ENCODE measurements around the gene PER2.
"Not testable (repeated sequence)": the region's sequence is repeated elsewhere in the genome, so short reads cannot be mapped to it uniquely, and the experiment has no call there.

PER2 gene, protein sequence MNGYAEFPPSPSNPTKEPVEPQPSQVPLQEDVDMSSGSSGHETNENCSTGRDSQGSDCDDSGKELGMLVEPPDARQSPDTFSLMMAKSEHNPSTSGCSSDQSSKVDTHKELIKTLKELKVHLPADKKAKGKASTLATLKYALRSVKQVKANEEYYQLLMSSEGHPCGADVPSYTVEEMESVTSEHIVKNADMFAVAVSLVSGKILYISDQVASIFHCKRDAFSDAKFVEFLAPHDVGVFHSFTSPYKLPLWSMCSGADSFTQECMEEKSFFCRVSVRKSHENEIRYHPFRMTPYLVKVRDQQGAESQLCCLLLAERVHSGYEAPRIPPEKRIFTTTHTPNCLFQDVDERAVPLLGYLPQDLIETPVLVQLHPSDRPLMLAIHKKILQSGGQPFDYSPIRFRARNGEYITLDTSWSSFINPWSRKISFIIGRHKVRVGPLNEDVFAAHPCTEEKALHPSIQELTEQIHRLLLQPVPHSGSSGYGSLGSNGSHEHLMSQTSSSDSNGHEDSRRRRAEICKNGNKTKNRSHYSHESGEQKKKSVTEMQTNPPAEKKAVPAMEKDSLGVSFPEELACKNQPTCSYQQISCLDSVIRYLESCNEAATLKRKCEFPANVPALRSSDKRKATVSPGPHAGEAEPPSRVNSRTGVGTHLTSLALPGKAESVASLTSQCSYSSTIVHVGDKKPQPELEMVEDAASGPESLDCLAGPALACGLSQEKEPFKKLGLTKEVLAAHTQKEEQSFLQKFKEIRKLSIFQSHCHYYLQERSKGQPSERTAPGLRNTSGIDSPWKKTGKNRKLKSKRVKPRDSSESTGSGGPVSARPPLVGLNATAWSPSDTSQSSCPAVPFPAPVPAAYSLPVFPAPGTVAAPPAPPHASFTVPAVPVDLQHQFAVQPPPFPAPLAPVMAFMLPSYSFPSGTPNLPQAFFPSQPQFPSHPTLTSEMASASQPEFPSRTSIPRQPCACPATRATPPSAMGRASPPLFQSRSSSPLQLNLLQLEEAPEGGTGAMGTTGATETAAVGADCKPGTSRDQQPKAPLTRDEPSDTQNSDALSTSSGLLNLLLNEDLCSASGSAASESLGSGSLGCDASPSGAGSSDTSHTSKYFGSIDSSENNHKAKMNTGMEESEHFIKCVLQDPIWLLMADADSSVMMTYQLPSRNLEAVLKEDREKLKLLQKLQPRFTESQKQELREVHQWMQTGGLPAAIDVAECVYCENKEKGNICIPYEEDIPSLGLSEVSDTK (N-terminal part only)

GRCh38 chr2:238287737-238288649, at the start of gene PER2:
PER2 (minus strand) TSS chr2:238288610; CDS start chr2:238277936, 10,674 bp downstream.
- peak in 1 of 2 donors; percentile 19 for DNase-seq (ENCODE audit: low read depth in 1 of 2, low spot score in 1 of 2)

DNA sequence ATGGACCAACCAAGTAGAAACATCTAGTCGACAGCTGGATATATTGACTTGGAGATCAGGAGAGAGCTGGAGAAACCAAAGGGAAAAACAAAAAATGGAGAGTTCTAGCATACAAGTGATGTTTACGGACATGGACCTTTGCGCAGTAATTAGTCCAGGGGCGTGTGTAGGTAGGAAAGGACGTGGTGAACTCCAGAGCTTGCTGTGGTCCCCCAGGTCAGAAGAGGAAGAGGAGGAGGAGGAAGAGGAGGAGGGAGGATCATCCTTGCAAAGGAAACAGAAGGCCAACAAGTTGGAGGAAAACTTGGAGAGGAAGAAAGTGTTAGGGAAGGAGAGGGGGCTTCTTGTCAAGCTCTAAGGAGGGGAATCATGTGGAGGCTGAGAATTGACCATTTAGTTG, 49.4 kb upstream of the PER2 start:
- DNase-seq (ENCODE audit: low read depth in 1 of 2, low spot score in 1 of 2): no peak

DNA sequence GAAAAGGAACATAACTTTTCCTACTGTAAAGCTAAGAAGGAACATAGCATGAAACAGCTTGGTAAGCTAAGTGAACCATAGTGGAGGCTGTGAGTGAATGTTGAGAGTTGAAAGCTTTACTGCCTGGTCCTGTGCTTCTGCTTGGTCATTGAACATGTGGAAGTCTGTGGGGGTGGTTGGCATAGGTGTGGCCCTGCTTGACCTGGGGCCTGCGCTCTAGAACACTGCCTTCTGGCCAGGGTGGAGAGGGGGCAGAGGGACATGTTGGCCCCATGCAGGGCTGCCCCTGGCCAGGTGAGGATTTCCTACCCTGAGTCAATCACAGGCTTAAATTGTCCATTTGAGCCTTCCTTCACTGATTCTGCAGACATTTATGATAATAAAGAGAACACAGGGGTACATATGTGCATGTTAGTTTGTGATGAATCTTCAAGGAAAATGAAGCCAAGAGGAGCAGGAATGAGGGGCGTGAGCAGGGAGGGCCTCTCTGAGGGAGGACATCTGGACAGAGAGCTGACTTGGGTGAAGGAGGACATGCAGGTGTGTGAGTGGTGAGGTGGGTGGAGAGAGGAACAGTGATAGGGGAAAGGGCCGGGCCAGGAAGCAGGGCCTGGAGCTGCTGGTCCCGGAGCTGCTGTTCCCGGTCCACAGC, 48.5 kb upstream of the PER2 start:
- DNase-seq (ENCODE audit: low read depth in 1 of 2, low spot score in 1 of 2): no peak

DNA sequence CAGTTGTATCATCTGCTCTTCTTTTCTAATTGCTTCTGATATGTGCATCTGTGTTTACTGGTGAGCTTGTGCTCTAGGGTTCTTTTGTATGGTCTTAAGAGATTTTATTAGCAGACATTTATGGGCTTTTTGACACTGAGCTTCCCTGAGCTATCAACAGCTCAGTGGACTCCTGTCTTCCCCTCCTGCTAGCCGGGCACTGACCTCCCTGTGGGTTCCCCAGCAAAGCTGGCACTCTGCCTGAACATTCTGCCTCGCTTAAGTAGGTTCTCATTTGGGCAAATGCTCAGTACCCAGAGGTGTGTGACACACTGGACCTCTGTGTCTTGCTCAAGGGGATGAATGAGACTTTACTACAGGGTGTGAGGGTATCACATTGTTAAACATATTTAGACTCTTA, 47.7 kb upstream of the PER2 start:
- DNase-seq (ENCODE audit: low read depth in 1 of 2, low spot score in 1 of 2): no peak

DNA sequence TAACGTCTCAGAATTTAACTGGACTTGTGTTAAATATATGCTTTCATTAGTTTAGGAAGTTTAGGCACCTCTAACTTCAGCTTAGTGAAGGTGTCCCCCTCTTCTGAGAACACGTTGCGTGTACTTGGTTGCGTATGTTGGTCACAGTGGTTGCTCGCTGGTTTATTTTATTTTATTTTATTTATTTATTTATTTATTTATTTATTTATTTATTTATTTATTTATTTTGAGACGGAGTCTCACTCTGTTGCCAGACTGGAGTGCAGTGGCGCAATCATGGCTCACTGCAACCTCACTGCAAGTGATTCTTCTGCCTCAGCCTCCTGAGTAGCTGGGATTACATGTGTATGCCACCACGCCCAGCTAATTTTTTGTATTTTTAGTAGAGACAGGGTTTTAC, 47.2 kb upstream of the PER2 start:
- DNase-seq (ENCODE audit: low read depth in 1 of 2, low spot score in 1 of 2): not testable (repeated sequence)

GRCh38 chr2:238334885-238335284, 46.5 kb upstream of the PER2 start:
- DNase-seq (ENCODE audit: low read depth in 1 of 2, low spot score in 1 of 2): no peak

DNA sequence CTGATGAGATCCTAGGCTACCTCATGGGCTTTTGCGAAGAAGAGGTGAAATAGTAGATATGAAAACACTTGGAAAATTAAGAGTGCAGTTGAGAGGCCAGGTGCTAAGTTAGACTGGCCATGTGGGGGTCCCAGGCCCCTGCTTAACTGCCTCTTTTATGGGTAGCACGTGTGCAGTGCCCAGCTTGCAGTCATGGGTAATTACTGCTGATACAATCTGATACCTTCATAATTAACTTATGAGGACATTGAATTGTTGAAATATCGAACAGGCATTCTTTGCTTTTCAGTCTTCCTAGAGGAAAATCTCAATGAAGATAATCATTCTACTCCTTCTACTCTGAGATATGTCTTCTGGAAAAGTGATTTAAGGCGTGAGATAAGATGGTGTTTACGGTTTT, 43.5 kb upstream of the PER2 start:
- no peak for DNase-seq (ENCODE audit: low read depth in 1 of 2, low spot score in 1 of 2)

- no peak for DNase-seq (ENCODE audit: low read depth in 1 of 2, low spot score in 1 of 2)
Observed at GRCh38 chr2:238330391-238330790, 42.0 kb upstream of the PER2 start.

GRCh38 chr2:238327751-238328150, 39.3 kb upstream of the PER2 start:
- no peak for DNase-seq (ENCODE audit: low read depth in 1 of 2, low spot score in 1 of 2)

DNA sequence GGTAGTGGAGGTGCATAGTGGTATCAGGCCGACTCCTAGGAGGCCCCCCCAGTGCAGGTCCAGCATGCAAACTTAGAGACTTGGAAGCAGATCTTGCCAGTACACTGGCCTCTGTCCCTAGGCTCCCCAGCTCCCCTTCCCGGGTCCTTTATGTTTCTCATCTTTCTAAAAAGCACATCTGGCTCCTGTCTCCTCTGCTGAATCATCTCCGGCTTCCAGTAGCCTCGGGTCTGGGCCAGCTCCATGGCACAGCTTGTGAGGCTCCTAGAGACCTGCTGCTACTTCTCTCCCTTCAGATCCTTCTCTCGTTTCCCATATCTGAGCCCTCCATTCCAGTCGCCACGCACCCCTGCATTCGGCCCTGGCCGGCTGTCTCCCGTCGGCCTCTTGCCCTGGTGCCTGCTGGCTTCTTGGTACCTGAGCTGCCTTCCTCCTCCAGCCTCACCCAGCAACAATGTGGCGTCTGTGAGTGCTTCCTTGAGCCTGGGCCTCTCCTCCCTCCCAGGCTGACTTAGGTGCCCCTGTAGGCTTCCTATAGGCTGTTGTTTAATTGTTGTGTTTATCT, 38.5 kb upstream of the PER2 start:
- DNase-seq (ENCODE audit: low read depth in 1 of 2, low spot score in 1 of 2): no peak

DNA sequence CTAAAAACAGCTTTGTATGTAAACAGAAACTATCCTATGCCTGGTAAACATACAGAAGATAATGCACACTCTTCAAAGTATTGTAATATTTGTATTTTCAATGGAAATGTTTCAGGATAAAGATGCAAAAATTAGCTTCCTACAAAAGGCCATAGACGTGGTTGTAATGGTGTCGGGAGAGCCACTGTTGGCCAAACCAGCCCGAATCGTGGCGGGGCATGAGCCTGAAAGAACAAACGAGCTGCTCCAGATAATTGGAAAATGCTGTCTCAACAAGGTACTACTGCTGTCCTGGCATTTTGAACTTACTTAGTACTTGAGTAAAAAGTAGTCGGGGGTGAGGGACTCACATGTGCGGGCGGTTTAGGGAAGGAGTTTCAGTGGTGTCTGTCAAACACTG, 37.3 kb upstream of the PER2 start:
- DNase-seq (ENCODE audit: low read depth in 1 of 2, low spot score in 1 of 2): no peak

GRCh38 chr2:238324248-238324647, 35.8 kb upstream of the PER2 start:
- DNase-seq (ENCODE audit: low read depth in 1 of 2, low spot score in 1 of 2): not testable (repeated sequence)

DNA sequence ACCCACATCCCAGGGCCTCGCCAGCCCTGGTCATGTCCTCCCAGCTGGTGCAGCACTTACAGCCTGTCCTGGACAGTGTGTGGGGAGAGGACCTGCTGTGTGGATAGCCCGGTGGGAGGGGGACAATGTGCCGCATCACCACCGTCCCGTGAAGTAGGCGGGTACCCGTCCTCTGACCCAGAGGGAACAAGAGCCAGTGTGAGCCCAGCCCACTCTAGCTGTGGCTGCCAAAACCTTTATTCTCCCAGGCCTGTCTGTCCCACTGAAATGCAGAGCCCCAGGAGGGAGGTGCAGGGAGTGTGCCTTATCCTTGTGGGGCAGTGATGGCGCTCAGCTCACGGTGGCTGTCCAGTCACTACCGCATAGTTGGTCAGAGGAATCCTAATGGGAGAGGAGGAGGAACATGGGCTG, 33.6 kb upstream of the PER2 start:
- no peak for DNase-seq (ENCODE audit: low read depth in 1 of 2, low spot score in 1 of 2)

- no peak for DNase-seq (ENCODE audit: low read depth in 1 of 2, low spot score in 1 of 2)
Observed at GRCh38 chr2:238321467-238321866, 33.1 kb upstream of the PER2 start.

- DNase-seq (ENCODE audit: low read depth in 1 of 2, low spot score in 1 of 2): no peak
Observed at GRCh38 chr2:238320648-238321281, 32.4 kb upstream of the PER2 start.

- peak; percentile 62 to 81 for DNase-seq (ENCODE audit: low read depth in 1 of 2, low spot score in 1 of 2)
Observed at GRCh38 chr2:238320246-238320647, 31.8 kb upstream of the PER2 start, which contains the start of gene TRAF3IP1. TRAF3IP1 (plus strand) TSS chr2:238320518; CDS start chr2:238320663, 145 bp downstream.

GRCh38 chr2:238315031-238315595, 26.7 kb upstream of the PER2 start:
- DNase-seq (ENCODE audit: low read depth in 1 of 2, low spot score in 1 of 2): no peak

GRCh38 chr2:238314576-238314975, 26.2 kb upstream of the PER2 start:
- no peak for DNase-seq (ENCODE audit: low read depth in 1 of 2, low spot score in 1 of 2)

DNA sequence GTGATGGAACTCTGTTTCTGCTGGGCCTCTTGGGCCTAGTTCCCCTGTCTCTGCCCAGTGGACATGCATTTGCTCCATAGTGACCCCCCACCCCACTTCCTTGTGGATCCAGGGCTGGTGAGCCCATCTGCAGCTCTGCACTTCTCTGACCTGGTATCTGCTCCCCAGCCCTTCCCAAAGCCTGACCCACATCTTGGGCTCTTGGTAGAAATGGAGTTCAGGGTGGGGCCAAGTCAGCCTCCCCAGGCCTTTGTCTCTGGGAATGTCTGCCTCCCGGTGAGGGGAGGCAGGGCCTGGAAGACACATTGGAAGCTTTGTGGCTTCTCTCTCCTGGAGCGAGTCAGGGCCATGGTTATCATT, 25.6 kb upstream of the PER2 start:
- no peak for DNase-seq (ENCODE audit: low read depth in 1 of 2, low spot score in 1 of 2)

All from activated T-helper 1 cell treated with anti-CD3 and anti-CD28 coated beads, Interleukin-2, amount 50 U/mL, for 16 hours (primary cell).